Measurements from ENCODE around the gene MAFF.
"Not testable (repeated sequence)": the region's sequence is repeated elsewhere in the genome, so short reads cannot be mapped to it uniquely, and the experiment has no call there.

MAFF gene

GRCh38 chr22:38223289-38223960 is 21.6 kb downstream of the MAFF start:
- DNase-seq (ENCODE audit: low spot score) = no peak

GRCh38 chr22:38226853-38227649 is 25.3 kb downstream of the MAFF start:
- DNase-seq (ENCODE audit: low spot score) = no peak

DNA sequence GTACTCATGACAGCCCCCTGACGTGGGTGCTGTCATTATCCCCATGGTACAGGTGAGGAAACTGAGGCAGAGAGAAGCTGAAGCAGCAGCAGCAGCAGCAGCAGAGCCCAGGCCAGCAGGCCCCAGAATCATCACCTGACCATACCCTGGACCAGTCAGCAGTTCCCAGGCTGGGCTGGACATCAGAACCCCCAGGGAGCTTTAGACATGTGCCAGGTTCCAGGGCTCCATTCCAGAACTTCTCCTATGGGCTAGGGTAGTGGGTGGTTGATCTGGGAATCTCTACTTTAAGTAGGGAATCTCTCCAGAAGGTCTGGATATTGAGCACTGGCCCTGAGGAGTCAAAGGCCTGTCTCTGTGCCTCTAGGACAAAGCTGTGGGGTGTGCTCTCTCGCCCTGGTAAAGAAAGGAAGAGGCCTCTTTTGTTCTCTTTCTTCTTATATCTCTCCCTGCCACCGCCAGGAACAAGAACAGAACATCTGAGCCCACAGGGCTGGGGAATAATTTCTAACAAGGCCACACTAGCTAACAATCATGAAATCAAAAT is 26.6 kb downstream of the MAFF start:
- no peak for DNase-seq (ENCODE audit: low spot score)

DNA sequence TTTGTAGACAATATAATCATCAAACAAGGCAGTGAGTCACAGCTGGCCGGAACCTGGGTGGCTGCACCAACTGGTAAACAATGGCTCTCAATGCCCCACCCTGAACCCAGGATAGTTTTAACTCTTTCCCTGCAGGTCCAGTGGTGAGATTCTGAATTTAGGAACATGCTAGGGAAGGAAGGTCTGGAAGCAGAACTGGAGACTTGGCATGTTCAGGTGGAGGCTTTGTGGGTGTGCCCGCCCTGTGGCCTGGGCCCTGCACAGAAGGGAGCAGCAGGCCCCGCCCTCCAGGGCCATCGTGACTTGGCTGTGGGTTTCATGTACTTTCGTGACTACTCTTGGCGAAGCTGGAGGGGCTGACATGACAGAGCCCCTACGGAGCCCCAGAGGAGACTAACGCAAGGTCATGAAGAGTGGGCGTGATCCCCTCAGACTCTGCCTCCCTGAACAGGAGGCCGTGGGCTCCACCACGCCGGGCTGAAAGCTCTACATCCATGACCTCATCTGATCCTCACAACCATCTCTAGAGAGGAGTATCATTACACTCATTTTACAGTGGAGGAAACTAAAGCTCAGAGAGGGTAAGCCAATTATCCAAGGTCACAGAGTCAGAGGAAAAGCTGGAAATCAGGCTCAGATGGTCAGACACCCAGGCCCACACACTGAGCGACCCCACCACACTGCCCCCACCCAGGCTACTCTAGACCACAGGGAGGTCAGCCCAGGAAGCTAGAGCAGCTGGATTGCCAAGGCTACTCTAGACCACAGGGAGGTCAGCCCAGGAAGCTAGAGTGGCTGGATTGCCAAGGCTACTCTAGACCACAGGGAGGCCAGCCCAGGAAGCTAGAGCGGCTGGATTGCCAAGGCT is 27.3 kb downstream of the MAFF start:
- peak; percentile 49 for DNase-seq (ENCODE audit: low spot score)

DNA sequence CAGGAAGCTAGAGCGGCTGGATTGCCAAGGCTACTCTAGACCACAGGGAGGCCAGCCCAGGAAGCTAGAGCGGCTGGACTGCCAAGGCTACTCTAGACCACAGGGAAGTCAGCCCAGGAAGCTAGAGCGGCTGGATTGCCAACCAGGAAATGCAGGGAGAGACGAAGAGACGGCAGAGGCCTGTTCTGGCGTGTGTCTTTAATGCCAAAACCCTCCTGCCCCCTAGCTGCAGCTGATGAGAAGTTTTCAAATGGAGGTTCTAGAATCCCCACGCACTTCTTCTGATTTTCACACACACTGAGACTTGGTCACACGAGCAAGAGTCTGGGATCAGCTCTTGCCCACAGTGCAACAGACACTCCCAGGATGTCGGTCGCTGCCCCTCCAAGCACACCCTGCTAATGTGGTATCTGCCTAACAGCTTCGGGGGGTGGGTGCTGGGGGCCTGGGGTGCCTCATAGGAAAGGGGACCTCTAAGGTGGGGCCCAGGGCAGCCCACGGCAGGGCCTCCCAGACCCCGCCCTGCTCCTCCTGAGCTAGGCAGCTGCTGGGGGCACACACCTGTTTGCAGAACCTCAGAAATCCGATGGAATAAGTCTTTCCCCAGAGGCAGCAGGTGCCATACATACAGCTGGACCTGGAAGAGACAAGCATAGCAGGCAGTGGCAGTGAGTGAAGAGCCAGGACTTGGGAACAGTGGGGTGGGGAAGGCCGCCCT is 28.5 kb downstream of the MAFF start:
- peak; percentile 50 for DNase-seq (ENCODE audit: low spot score)

- DNase-seq (ENCODE audit: low spot score) = no peak
Measured at GRCh38 chr22:38230916-38231315, 29.1 kb downstream of the MAFF start.

GRCh38 chr22:38232196-38232595 is 30.4 kb downstream of the MAFF start:
- no peak for DNase-seq (ENCODE audit: low spot score)

DNA sequence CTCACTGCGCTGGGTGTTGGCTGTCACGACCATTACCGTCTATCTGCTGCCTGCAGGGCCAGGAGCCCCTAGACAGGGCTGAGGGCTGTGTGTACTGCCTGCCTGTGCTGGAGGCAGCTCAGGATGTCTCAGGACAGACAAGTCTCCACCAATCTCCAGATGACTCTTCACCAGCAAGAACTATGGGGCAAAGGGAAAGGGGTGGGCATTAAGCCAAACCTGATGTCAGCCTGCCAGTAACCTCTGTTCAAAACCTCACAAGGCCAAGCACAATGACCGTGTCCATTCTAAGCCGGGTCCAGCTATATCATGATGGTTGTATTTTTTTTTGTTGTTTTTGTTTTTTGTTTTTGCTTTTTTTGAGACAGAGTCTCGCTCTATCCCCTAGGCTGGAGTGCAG is 31.6 kb downstream of the MAFF start:
- no peak for DNase-seq (ENCODE audit: low spot score)

DNA sequence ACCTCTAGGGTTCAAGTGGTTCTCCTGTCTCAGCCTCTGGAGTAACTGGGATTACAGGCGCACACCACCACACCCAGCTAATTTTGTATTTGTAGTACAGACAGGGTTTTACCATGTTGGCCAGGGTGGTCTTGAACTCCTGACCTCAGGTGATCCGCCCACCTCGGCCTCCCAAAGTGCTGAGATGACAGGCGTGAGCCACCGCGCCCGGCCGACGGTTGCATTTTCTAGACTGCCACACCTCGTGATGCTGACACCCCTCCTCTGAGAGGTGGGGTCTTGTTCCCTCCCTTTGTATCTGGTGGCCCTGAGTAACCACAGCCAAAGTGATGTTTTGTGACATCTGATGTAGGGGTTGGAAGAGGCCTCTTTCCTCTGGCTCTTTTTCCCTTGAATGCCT is 32.1 kb downstream of the MAFF start:
- not testable (repeated sequence) for DNase-seq (ENCODE audit: low spot score)

GRCh38 chr22:38235240-38235850 is 33.6 kb downstream of the MAFF start:
- DNase-seq (ENCODE audit: low spot score) = no peak

DNA sequence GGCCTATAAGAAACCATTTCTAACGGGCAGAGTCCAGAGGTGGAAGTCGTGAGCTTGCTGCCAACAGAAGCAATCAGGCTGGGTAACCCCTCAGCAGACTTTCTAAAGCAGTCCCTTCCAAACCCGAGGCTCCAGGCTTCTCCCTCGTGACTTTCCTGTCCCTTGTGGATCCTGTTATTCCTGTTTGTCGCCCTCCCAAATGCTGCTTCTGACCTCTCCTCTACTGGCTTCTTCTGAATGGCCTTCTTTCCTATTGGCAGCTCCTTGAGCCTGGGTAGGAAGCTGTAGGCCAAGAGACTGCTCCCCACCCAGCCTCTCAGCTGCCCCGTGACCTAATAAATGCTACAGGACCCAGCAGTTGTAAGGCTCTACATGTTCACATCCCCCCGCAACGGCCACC is 35.0 kb downstream of the MAFF start:
- no peak for DNase-seq (ENCODE audit: low spot score)

- no peak for DNase-seq (ENCODE audit: low spot score)
Measured at GRCh38 chr22:38238519-38239071, 36.8 kb downstream of the MAFF start.

- no peak for DNase-seq (ENCODE audit: low spot score)
Measured at GRCh38 chr22:38239101-38239761, 37.4 kb downstream of the MAFF start.

GRCh38 chr22:38240734-38241252 is 39.0 kb downstream of the MAFF start:
- no peak for DNase-seq (ENCODE audit: low spot score)

DNA sequence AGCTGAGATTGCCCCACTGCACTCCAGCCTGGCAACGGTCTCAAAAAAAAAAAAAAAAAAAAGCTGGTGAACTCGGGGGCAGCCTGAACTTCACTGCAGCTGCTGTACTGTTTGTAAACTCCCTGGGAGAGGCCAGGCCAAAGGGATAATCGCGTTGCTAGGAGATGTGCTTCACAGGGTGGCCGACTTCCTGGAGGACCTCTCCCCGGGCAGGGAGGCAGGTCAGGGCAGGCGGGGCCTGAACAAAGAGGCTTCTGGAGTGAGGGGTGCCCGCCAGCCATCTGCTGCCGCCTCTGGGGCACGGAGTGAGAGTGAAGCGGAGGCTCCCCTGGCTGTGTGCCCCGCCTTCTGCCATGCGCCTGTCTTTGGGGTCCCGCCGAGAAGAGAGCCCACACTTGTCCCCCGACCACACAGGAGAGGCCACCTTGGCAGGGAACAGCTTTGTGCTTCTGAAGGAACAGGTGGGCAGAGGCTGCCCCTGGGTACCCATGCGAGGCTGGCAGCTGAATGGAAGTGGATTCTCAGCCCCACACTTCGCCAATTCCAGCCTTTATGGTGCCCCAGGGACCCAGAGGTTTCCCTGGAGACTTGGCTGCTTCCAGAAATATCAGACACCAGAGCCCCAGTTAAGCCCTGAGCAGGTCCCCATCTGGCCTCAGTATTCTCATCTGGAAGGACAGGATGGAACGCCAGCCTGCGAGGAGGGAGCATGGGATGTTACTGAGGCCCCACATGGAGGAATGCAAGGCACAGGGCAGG is 41.4 kb downstream of the MAFF start:
- no peak for DNase-seq (ENCODE audit: low spot score)

DNA sequence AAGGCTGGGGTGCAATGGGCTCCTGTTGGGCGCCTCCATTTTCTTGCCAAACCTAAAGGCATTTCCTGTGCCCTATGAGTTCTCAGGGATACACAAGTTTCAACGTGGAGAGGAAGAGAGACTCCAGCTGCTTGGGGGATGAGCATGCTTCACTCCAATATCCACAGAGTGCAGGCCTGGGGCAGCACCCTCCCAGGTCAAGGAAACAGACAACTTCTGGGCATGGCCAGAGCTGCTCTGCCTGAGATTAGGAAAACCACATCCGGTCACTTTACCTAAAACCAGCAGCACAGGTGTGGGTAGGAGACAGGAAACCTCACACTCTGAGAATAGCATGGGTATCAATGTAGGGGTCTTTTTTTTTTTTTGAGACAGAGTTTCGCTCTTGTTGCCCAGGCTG is 42.3 kb downstream of the MAFF start:
- DNase-seq (ENCODE audit: low spot score) = no peak

- no peak for DNase-seq (ENCODE audit: low spot score)
Measured at GRCh38 chr22:38246046-38246658, 44.4 kb downstream of the MAFF start.

DNA sequence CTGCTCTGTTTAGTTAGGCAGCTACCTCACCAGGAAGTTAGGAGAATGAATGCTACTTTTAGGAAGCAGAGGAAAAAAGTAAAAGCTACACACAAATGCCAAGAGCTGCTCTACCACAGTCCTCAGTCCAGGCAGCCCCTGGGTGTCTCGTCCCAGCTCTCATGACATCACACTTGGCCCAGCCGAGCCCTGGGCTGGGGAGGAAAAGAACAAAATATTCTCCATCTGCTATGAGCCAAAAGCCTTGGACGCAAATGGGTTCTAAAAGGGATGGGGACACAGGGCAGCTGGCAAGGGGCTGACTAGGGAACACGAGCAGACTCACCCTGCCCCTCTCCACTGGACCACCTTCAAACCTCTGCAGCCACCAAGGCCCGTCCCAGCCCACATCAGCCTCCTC is 44.9 kb downstream of the MAFF start:
- no peak for DNase-seq (ENCODE audit: low spot score)

DNA sequence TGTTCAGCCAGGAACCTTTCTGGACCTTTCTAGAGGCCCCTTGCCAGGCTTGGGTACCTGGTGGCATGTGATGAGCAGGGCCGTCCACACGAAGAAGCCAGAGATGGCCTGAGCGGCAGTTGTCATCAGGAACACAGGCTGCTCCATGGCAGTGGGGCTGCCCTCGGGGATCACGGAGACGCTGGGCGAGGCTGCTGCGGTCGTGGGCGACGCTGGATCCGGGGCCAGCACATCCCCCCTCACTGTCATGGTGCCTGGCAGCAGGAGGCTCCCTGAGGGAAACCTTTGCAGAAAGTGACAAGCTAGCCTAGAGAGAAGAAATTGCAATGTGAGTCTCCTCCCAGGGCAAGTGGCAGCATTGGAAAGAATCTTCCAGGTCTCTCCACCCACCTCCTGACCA is 45.9 kb downstream of the MAFF start:
- DNase-seq (ENCODE audit: low spot score) = no peak

Data from CD4-positive, alpha-beta T cell treated with Interleukin-2 at 100 ng/mL for 4 hours (primary cell).